ENCODE data around the gene ATP8B3. TPM values are rescaled to one million over a fixed set of nuclear protein-coding genes. Genes with fewer than 3 reads are reported as not detected.

The ATP8B3 gene
- total RNA-seq, 1 donor from 2014 or later = 0.64 TPM

DNA sequence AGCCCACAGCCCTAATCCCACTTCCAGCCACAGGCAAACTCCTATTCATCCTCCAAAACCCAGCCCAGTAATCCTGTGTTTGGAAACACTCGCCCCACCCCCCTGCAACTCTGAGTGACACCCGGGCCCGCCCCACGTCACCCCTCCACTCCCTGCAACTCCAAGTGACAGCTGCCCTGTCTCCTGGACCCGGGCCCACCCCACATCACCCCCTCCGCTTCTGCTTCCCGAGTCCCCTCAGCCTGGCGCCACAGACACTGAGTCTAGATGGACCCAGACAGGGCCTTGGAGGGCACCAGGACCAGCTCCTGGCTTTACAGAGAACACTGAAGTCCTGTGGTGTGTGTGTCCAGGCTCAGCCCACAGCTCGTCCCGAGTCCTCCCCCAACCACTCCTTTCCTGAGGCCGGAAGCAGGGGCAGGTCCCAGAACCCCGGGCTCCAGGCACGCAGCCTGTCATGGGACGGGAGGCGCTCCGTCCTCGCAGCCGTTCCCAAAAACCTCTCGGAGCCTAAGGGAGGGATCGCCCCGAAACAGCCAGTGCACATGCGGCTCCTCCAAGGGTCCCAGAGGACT, 28.6 kb upstream of the ATP8B3 start:
- intact Hi-C loops (cut with DNase I) = no loop called here
- Histone ChIP-seq H3K9me3 (no peaks in the 10 kb centered on the region), H3K27ac (peak overlapping the region; percentile 47), H3K4me3 (peak overlapping the region; percentile 38), H3K27me3 (no peaks in the 10 kb centered on the region), H3K4me1 (peaks cover 56% of the 10 kb centered on the region), H3K36me3 (no peaks in the 10 kb centered on the region)
- DNase-seq = no peak
- ATAC-seq = peak; percentile 24
- TF ChIP-seq CTCF (IDR thresholded peaks at IDR 0.05) = no peak

- H3K4me1 ChIP-seq = peaks cover 48% of the 10 kb centered on the region
- peak overlapping the region; percentile 47 for H3K27ac ChIP-seq
- DNase-seq (no peak), ATAC-seq (peak; percentile 5)
- no peaks in the 10 kb centered on the region for H3K27me3 ChIP-seq
- no peaks in the 10 kb centered on the region for H3K36me3 ChIP-seq
- peak overlapping the region; percentile 8 for H3K4me3 ChIP-seq
- no peak for TF ChIP-seq CTCF (IDR thresholded peaks at IDR 0.05)
- no peaks in the 10 kb centered on the region for H3K9me3 ChIP-seq
- intact Hi-C loops (cut with DNase I) = no loop called here
Measured at GRCh38 chr19:1839658-1840540, 27.8 kb upstream of the ATP8B3 start.

DNA sequence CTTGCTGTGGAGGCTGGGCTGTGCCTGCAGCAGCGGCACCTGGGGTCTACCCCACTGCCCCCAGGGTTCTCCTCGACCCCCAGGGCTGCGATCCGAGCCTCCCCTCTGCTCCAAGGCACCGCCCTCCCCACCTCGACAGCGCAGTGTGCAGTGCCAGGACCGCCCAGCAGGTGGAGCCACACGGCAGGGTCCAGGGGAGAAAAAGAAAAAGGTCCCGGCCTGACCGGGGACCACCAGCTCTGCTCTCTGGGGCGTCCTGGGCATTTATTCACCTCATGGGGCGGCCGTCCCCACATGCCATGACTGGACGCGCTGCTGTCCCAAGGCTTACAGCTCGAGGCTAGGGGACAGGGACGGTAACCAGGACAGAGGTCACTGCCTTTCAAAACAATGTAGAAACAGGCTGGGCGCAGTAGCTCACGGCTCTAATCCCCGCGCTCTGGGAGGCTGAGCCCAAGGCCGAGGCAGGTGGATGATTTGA, 25.6 kb upstream of the ATP8B3 start:
- Histone ChIP-seq H3K4me1 (peaks cover 34% of the 10 kb centered on the region), H3K9me3 (no peaks in the 10 kb centered on the region), H3K27me3 (no peaks in the 10 kb centered on the region), H3K27ac (no peak overlapping the region), H3K36me3 (no peaks in the 10 kb centered on the region), H3K4me3 (no peak overlapping the region)
- peak; percentile 87 for TF ChIP-seq CTCF (IDR thresholded peaks at IDR 0.05)
- ATAC-seq = peak; percentile 65
- no peak for DNase-seq
- intact Hi-C loops (cut with DNase I) = no loop called here

GRCh38 chr19:1837222-1837565, 25.1 kb upstream of the ATP8B3 start:
- no peak for DNase-seq
- H3K4me3 ChIP-seq = no peak overlapping the region
- intact Hi-C loops (cut with DNase I) = no loop called here

More at GRCh38 chr19:1837222-1837565, 25.1 kb upstream of the ATP8B3 start:
- H3K4me1 ChIP-seq = peaks cover 34% of the 10 kb centered on the region
- H3K36me3 ChIP-seq = no peaks in the 10 kb centered on the region
- H3K27ac ChIP-seq = no peak overlapping the region
- ATAC-seq = no peak
- H3K27me3 ChIP-seq = no peaks in the 10 kb centered on the region
- no peak for TF ChIP-seq CTCF (IDR thresholded peaks at IDR 0.05)
- H3K9me3 ChIP-seq = no peaks in the 10 kb centered on the region

All from upper lobe of right lung (tissue), 1 donor.